Measurements from ENCODE around the gene SFN. TPM values are rescaled to one million over a fixed set of nuclear protein-coding genes. Genes with fewer than 3 reads are reported as not detected.

The SFN gene
- total RNA-seq (2016; rRNA removed; fragmentation: Illumina TruSeq; extraction: Trizol), result 5.6 and 6.8 TPM in 2 replicates
- total RNA-seq (2016; cell fraction: cytosol; rRNA removed; fragmentation: Illumina TruSeq; extraction: Trizol; ENCODE audit: low read depth), result 1.2 and 1.3 TPM in 2 replicates
- total RNA-seq (2016; cell fraction: insoluble cytoplasmic fraction; rRNA removed; fragmentation: Illumina TruSeq; extraction: Trizol), result 6.1 and 6.5 TPM in 2 replicates
- 2.4 and 2.5 TPM in 2 replicates for total RNA-seq (2016; cell fraction: membrane; rRNA removed; fragmentation: Illumina TruSeq; extraction: Trizol)
- total RNA-seq (2016; cell fraction: nucleus; rRNA removed; fragmentation: Illumina TruSeq; extraction: Trizol), result 2.2 and 3.0 TPM in 2 replicates
- polyA plus RNA-seq (2011; rRNA removed), result 4.0 and 4.3 TPM in 2 replicates
- polyA plus RNA-seq (2011; cell fraction: cytosol; rRNA removed), result 2.8 and 3.9 TPM in 2 replicates
- 1.8 and 2.5 TPM in 2 replicates for polyA plus RNA-seq (2011; cell fraction: nucleus; rRNA removed)
- 4.0 and 4.4 TPM in 2 replicates for polyA plus RNA-seq (2012)
- polyA plus RNA-seq (2016; cell fraction: cytosol; fragmentation: Illumina TruSeq; extraction: Trizol; ENCODE audit: low read depth), result 1.4 and 1.6 TPM in 2 replicates
- polyA plus RNA-seq (2016; cell fraction: insoluble cytoplasmic fraction; fragmentation: Illumina TruSeq; extraction: Trizol; ENCODE audit: low read depth), result 9.2 and 11.4 TPM in 2 replicates
- polyA plus RNA-seq (2016; cell fraction: membrane; fragmentation: Illumina TruSeq; extraction: Trizol; ENCODE audit: low read depth), result 2.1 and 2.5 TPM in 2 replicates
- 4.6 and 6.2 TPM in 2 replicates for polyA plus RNA-seq (2016; cell fraction: nucleus; fragmentation: Illumina TruSeq; extraction: Trizol; ENCODE audit: insufficient read depth, low read depth)
- polyA minus RNA-seq (2011; rRNA and poly(A)+ RNA removed; ENCODE audit: low replicate concordance), result 2.2 and 119 TPM in 2 replicates
- polyA minus RNA-seq (2011; cell fraction: cytosol; rRNA and poly(A)+ RNA removed), result 3.0 and 4.8 TPM in 2 replicates
- polyA minus RNA-seq (2011; cell fraction: nucleus; rRNA and poly(A)+ RNA removed), result 0.37 and 1.7 TPM in 2 replicates
- percentile 38 among the genes with signal in this experiment for Bru-seq, nascent RNA
- percentile 58 among the genes with signal in this experiment for BruChase-seq, experiment 1, labeled RNA remaining after a 6-hour chase
- BruChase-seq, experiment 2, labeled RNA remaining after a 2-hour chase, result percentile 58 among the genes with signal in this experiment
- long read RNA-seq, experiment 1, transcript SFN-201 (1 exons, 1,320 nt), result major isoform, 10 of 10 reads
- long read RNA-seq, experiment 1, partial matches to known transcripts, result 0 of 10 reads
- long read RNA-seq, experiment 1, other reads (novel, unspliced or antisense), result 0 of 10 reads
- long read RNA-seq, experiment 2, transcript SFN-201 (1 exons, 1,320 nt), result major isoform, 12 of 12 reads
- long read RNA-seq, experiment 2, partial matches to known transcripts, result 0 of 12 reads
- long read RNA-seq, experiment 2, other reads (novel, unspliced or antisense), result 0 of 12 reads

- peak within 1 kb of the TSS; percentile 61 for H3K9ac ChIP-seq (ENCODE audit: insufficient read depth, low read depth, low read length)
- peaks cover 54% of the 10 kb centered on the region for H3K4me1 ChIP-seq (ENCODE audit: insufficient read depth, low read length)
- POLR2A ChIA-PET, result interaction anchor here (0.5 to 1.4 kb wide), 2 partner anchors 21 to 128 kb away, joined by 3 to 5 read pairs; no protein-coding TSS in a partner anchor
- TF ChIP-seq PTBP1 (IDR thresholded peaks at IDR 0.05; ENCODE audit: low read depth, low read length, poor library complexity, severe bottlenecking), result no peak
- no peak for TF ChIP-seq CREB3 (CRISPR knock-in tag; IDR thresholded peaks at IDR 0.05)
- TF ChIP-seq RAD21 (CRISPR knock-in tag; IDR thresholded peaks at IDR 0.05), result no peak
- no peak for TF ChIP-seq CENPX (CRISPR knock-in tag; IDR thresholded peaks at IDR 0.05)
- no peak for TF ChIP-seq FOSL1 (CRISPR knock-in tag; IDR thresholded peaks at IDR 0.05; ENCODE audit: borderline replicate concordance)
- TF ChIP-seq ZNF34 (CRISPR knock-in tag; IDR thresholded peaks at IDR 0.05; ENCODE audit: borderline replicate concordance), result no peak
- TF ChIP-seq GLMP (CRISPR knock-in tag; IDR thresholded peaks at IDR 0.05; ENCODE audit: borderline replicate concordance), result no peak
- no peak for TF ChIP-seq ZNF703 (CRISPR knock-in tag; IDR thresholded peaks at IDR 0.05; ENCODE audit: borderline replicate concordance)
- TF ChIP-seq ZC3H13 (CRISPR knock-in tag; IDR thresholded peaks at IDR 0.05), result no peak
- no peak for TF ChIP-seq ZNF883 (CRISPR knock-in tag; IDR thresholded peaks at IDR 0.05; ENCODE audit: not compliant biosample characterization)
- no peak for TF ChIP-seq TCF7 (IDR thresholded peaks at IDR 0.05; ENCODE audit: low read depth)
- 0 out of 2 replicates have a peak, but pooled peaks have one; percentile 47 for TF ChIP-seq ZNF556 (CRISPR knock-in tag; IDR thresholded peaks at IDR 0.05; ENCODE audit: borderline replicate concordance)
- no peak for TF ChIP-seq ZBTB2 (CRISPR knock-in tag; IDR thresholded peaks at IDR 0.05; ENCODE audit: low read depth)
- no peak for TF ChIP-seq ZNF672 (CRISPR knock-in tag; IDR thresholded peaks at IDR 0.05)
Measured at GRCh38 chr1:26862781-26863684, at the start of gene SFN. TSS of gene SFN (plus strand) at chr1:26863149. CDS start at chr1:26863213, 64 bp downstream.

More at GRCh38 chr1:26862781-26863684, at the start of gene SFN:
- 52% methylated on average over 25 of the region's 37 CpGs for WGBS (ENCODE audit: low lambda C conversion rate)
- H4K20me1 ChIP-seq (ENCODE audit: insufficient read depth, low read length), result no peaks in the 10 kb centered on the region
- BruUV-seq (replicated peaks), result TSS peak; percentile 68
- CTCF ChIA-PET (ENCODE audit: low intra/inter-chr PET ratio, low total read pairs), result no interaction called here
- ATAC-seq, result peak; percentile 41
- peak within 1 kb of the TSS; percentile 99 for H3K4me2 ChIP-seq (ENCODE audit: low read depth, low read length)
- intact Hi-C loops (cut with micrococcal nuclease; ENCODE audit: unreplicated experiment) (no loop called here), in situ Hi-C loops (cut with HindIII; ENCODE audit: extremely low pct_ligation_motif_present, low pct_unique_long_range_greater_than_20kb) (no loop called here)
- H3K4me3 ChIP-seq (replicated peaks in 1 of 3; ENCODE audit: insufficient read depth in 1 of 3, low read depth in 2 of 3, low read length in 3 of 3), result peak within 1 kb of the TSS; percentile 61 to 72 (median 65)
- H3K36me3 ChIP-seq (replicated peaks in 1 of 2; ENCODE audit: control insufficient read depth in 1 of 2, insufficient read depth in 2 of 2, low read length in 2 of 2), result no peaks in the 10 kb centered on the region
- FAIRE-seq, result peak; percentile 56
- no peak within 1 kb of the TSS for H2AFZ ChIP-seq (ENCODE audit: low read length)
- no peaks in the 10 kb centered on the region for H3K9me3 ChIP-seq (ENCODE audit: low read length)
- DNase-seq (ENCODE audit: low spot score), result peak; percentile 85
- no peaks in the 10 kb centered on the region for H3K27me3 ChIP-seq (ENCODE audit: control insufficient read depth in 1 of 2, insufficient read depth in 2 of 2, low read length in 2 of 2)
- H3K27ac ChIP-seq (ENCODE audit: extremely low read length, insufficient read depth, low read length), result no peak within 1 kb of the TSS
- no peaks in the 10 kb centered on the region for H3K79me2 ChIP-seq (ENCODE audit: insufficient read depth, low read length)

Data from HepG2 (cell line).